22Rv1 (cell line): Measurements from ENCODE around the gene NIF3L1.

Source experiments
- H3K27ac ChIP-seq: fragments of 450-650 bp; 2 replicates; pipeline ENCODE4 v1.5.1; 2017
- CTCF ChIP-seq: fragments of 450-650 bp; IDR thresholded peaks from 2 replicates; pipeline ENCODE4 v1.5.1; 2017; ENCODE audit warnings: mild to moderate bottlenecking
- ZFX ChIP-seq: fragments of 450-650 bp; IDR thresholded peaks from 2 replicates; pipeline ENCODE4 v1.6.1; 2017; ENCODE audit warnings: antibody characterized with exemption, borderline replicate concordance

The NIF3L1 gene

GRCh38 chr2:200861617-200862155, 27.5 kb upstream of the NIF3L1 start:
- H3K27ac ChIP-seq: 0 out of 2 replicates have a peak overlapping the region, but pooled peaks have one; percentile 96

GRCh38 chr2:200862532-200863000, 26.6 kb upstream of the NIF3L1 start:
- TF ChIP-seq ZFX (no peak), CTCF (no peak)
- H3K27ac ChIP-seq: peak overlapping the region; percentile 96

More at GRCh38 chr2:200861617-200862155, 27.5 kb upstream of the NIF3L1 start:
- TF ChIP-seq ZFX (no peak), CTCF (no peak)

- H3K27ac ChIP-seq: peak overlapping the region; percentile 96
- TF ChIP-seq ZFX (no peak), CTCF (no peak)
These were observed 25.4 kb upstream of the NIF3L1 start for GRCh38 chr2:200863782-200864175.

- peak within 1 kb of the TSS; percentile 96 for H3K27ac ChIP-seq
- no peak for TF ChIP-seq ZFX
- no peak for TF ChIP-seq CTCF
These were observed 24.8 kb upstream of the NIF3L1 start, which contains the start of gene CLK1 for GRCh38 chr2:200864176-200865034. CLK1 (minus strand) TSS chr2:200864658; CDS start chr2:200861862, 2,796 bp downstream.

GRCh38 chr2:200869014-200869413, 20.2 kb upstream of the NIF3L1 start:
- no peak overlapping the region for H3K27ac ChIP-seq
- TF ChIP-seq ZFX (no peak), CTCF (no peak)

GRCh38 chr2:200871151-200871550, 18.0 kb upstream of the NIF3L1 start:
- H3K27ac ChIP-seq: no peak overlapping the region
- no peak for TF ChIP-seq ZFX
- no peak for TF ChIP-seq CTCF

- TF ChIP-seq ZFX: no peak
- no peak for TF ChIP-seq CTCF
- H3K27ac ChIP-seq: no peak overlapping the region
These were observed 15.6 kb upstream of the NIF3L1 start for GRCh38 chr2:200873560-200873959.
